Measurements from ENCODE around the gene ABCA4. TPM values are rescaled to one million over a fixed set of nuclear protein-coding genes. Genes with fewer than 3 reads are reported as not detected.

The ABCA4 gene
- total and polyA plus RNA-seq, 8 donors = 0.83 to 2.7 (median 1.6) TPM

DNA sequence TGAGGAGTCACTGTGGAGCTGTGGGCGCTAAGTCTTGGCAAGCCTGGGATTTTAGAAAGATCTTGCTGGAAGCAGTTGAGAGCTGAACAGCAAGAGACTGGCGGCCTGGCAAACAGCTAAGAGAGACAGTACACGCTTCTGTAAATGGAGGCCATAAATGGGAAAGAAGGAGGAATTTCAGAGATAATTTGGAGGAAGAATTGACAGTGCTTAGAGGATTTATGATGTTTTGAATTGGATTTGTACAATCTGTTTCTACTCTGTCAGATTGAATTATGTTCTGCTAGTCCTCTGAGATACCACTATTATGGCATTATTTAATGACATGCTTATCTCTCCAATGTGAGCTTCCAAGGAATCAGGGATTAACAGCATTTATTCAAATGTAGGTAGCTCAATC is 50.1 kb downstream of the ABCA4 start:
- Histone ChIP-seq H3K27ac (no peak overlapping the region), H3K36me3 (no peaks in the 10 kb centered on the region), H3K27me3 (no peaks in the 10 kb centered on the region), H3K9me3 (no peaks in the 10 kb centered on the region), H3K4me1 (peaks cover 15 to 18% of the 10 kb centered on the region in 2 donors), H3K4me3 (no peak overlapping the region)
- intact Hi-C loops (cut with DNase I) = no loop called here
- ATAC-seq = no peak
- DNase-seq = no peak
- TF ChIP-seq, protein P1, sequence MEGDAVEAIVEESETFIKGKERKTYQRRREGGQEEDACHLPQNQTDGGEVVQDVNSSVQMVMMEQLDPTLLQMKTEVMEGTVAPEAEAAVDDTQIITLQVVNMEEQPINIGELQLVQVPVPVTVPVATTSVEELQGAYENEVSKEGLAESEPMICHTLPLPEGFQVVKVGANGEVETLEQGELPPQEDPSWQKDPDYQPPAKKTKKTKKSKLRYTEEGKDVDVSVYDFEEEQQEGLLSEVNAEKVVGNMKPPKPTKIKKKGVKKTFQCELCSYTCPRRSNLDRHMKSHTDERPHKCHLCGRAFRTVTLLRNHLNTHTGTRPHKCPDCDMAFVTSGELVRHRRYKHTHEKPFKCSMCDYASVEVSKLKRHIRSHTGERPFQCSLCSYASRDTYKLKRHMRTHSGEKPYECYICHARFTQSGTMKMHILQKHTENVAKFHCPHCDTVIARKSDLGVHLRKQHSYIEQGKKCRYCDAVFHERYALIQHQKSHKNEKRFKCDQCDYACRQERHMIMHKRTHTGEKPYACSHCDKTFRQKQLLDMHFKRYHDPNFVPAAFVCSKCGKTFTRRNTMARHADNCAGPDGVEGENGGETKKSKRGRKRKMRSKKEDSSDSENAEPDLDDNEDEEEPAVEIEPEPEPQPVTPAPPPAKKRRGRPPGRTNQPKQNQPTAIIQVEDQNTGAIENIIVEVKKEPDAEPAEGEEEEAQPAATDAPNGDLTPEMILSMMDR (IDR thresholded peaks at IDR 0.05) = no peak

DNA sequence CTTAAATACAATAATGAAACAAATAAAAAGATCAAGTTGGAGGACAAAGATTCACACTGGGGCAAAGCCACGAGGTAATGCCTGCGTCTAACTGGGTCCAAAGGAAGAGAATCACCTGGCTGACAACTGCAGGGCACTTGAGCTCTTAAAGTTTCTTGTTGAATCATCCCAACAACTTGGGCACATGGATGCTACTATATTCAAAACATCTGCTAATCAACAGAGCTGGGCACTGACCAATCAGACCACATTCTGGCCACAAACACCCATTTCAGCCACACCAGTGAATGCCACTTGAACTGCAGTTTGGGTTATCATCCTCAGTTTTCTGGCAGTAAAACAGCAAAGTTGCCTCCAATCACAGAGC is 51.0 kb downstream of the ABCA4 start:
- H3K27ac ChIP-seq = peak overlapping the region; percentile 79 to 80
- intact Hi-C loops (cut with DNase I) = loop anchor here in 1 of 2 donors (10.0 kb wide), 1 partner anchor 165 kb away; the partner anchor contains the start of gene ARHGAP29
- TF ChIP-seq, protein P1 (IDR thresholded peaks at IDR 0.05) = no peak
- no peaks in the 10 kb centered on the region for H3K27me3 ChIP-seq
- ATAC-seq (no peak), DNase-seq (no peak)
- H3K36me3 ChIP-seq = no peaks in the 10 kb centered on the region
- peaks cover 15 to 18% of the 10 kb centered on the region in 2 donors for H3K4me1 ChIP-seq
- no peak overlapping the region for H3K4me3 ChIP-seq
- no peaks in the 10 kb centered on the region for H3K9me3 ChIP-seq

DNA sequence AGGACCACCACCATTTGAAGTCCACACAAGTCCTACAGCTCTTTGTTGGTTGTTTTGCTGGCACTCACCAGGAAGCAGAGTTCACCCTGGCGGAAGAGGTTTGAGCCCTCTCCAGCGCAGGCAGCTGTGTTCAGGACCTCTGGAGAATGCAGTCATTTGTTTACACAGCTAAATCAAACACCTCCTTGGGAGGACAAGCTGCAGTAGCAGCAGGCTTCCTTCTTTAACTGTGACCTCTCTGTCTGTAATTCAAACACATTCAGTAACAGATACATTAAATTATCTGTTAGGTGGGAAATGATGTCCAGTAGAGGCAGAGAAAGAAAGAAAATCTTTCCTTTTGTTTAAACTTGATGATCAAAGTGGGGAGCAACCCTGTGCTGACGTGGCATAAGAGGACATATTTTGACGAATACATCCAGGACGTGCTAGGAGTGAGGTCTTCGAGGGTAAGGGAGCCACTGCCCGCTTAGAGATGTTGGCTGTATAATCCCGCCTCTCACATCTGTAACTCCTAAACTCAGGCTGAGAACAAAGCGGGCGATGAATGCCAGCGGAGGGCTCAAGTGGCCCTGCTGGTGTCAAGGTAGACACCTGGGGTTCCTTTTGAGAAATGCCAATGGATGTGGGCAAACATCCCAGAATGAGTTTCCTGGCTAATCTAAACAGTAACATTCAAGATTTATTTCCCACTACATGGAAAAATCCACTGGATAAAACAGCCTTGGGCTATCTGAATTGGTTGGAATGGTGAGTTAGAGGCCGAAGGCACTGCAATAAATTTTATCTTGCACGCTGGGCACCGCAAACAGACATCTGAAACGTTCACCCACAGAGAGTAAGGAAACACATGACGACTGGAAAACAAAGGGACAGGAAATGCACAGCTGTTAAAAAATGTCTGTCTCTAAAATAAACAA is 51.7 kb downstream of the ABCA4 start:
- no peaks in the 10 kb centered on the region for H3K36me3 ChIP-seq
- H3K4me1 ChIP-seq = peaks cover 15 to 18% of the 10 kb centered on the region in 2 donors
- ATAC-seq (peak; percentile 97), DNase-seq (peak in 2 of 4 donors; percentile 63 to 76)
- intact Hi-C loops (cut with DNase I) = loop anchor here in 1 of 2 donors (10.0 kb wide), 1 partner anchor 166 kb away; the partner anchor contains the start of gene ARHGAP29
- TF ChIP-seq, protein P1 (IDR thresholded peaks at IDR 0.05) = no peak
- peak overlapping the region; percentile 79 to 80 for H3K27ac ChIP-seq
- H3K4me3 ChIP-seq = no peak overlapping the region
- H3K27me3 ChIP-seq = no peaks in the 10 kb centered on the region
- H3K9me3 ChIP-seq = no peaks in the 10 kb centered on the region

DNA sequence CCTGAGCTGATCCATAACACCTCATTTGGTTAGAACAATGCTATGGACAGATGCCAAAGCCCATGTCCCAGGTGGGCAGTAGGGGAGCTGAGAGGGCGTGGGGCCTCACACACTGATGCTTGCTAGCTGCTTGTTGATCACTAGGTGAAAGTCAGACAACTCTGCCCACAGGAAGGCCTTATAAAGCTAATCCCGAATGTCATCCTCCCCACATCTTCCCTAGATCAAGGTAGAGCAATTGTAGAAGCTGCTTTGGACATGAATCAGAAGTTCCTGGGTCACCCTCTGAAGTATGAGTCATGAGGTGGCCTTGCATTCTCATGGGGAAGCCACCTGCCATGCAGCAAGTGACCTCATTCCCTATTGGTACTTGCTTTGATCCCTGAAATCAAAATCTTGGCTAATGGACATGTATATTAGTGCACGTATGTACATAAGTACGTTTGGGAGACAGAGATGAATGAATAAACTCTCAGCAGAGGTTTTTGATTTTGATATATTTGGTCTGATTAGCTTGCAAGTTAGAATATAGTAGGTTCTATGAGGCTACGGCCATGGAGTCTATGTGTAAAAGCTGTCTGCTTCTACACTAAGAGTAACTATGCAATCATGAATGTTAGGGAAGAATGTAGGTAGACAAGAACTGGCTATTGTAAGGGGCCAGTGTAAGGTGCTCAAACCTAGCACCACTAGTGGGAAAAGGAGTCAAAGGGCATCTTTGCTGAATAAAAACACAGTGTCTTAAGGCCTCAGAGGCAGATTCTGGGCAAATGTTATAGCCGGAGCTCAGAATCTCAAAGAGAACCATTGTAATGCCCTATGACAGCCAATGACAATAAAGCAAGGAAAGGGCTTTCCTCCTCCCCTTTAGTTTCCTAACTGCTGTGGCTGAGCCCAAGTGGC is 52.6 kb downstream of the ABCA4 start:
- TF ChIP-seq, protein P1 (IDR thresholded peaks at IDR 0.05) = no peak
- H3K9me3 ChIP-seq = no peaks in the 10 kb centered on the region
- no peak for DNase-seq
- no peaks in the 10 kb centered on the region for H3K36me3 ChIP-seq
- H3K27ac ChIP-seq = peak overlapping the region; percentile 79 to 80
- intact Hi-C loops (cut with DNase I) = loop anchor here in 1 of 2 donors (10.0 kb wide), 1 partner anchor 166 kb away; the partner anchor contains the start of gene ARHGAP29
- no peaks in the 10 kb centered on the region for H3K27me3 ChIP-seq
- no peak overlapping the region for H3K4me3 ChIP-seq
- peak; percentile 49 for ATAC-seq
- H3K4me1 ChIP-seq = peaks cover 15 to 24% of the 10 kb centered on the region in 2 donors

All from left lung (tissue), 10 donors.